Spleen (tissue), 7 donors: ENCODE measurements around the gene GLOD5.

Experiments
- CTCF ChIP-seq, 11 experiments: fragments of 200-600 bp in 7 of 11; fragments of 450-650 bp in 4 of 11; sonication (generic) in 4 of 11; IDR thresholded peaks in 8 of 11; conservative IDR thresholded peaks in 3 of 11; 1 replicate in 7 of 11; 2 replicates in 4 of 11; pipeline versions ENCODE4 v1.4.0 to v1.8.0; 2016 to 2021; ENCODE audit warnings: antibody characterized with exemption in 11 of 11, inconsistent platforms in 4 of 11, mild to moderate bottlenecking in 1 of 11
- POLR2A ChIP-seq, 3 donors: fragments of 450-650 bp; IDR thresholded peaks; one replicate each; pipeline ENCODE4 v1.5.1; 2017; ENCODE audit warnings: antibody characterized with exemption in 3 of 3, mild to moderate bottlenecking in 1 of 3
- POLR2AphosphoS5 ChIP-seq, 3 donors: sonication (generic); formaldehyde crosslinking; IDR thresholded peaks; one replicate each; pipeline ENCODE4 v1.5.1; 2017; ENCODE audit warnings: antibody characterized with exemption in 3 of 3
- donor health status: DM: no; HTN: no; CAD: no; lungs with moderate emphysema.
- donor health status: DM: no; HTN: no; CAD: no.
- donor health status: DM: no; HTN: no; CAD: no.

GRCh38 chrX:48772602-48773001 is 11.1 kb downstream of the GLOD5 start:
- TF ChIP-seq CTCF (IDR thresholded peaks at IDR 0.05 in 8 of 11, conservative IDR thresholded peaks at IDR 0.05 in 3 of 11) (no peak), POLR2A (IDR thresholded peaks at IDR 0.05) (no peak), POLR2AphosphoS5 (IDR thresholded peaks at IDR 0.05) (no peak)
